Natural killer cell (primary cell): ENCODE results near the gene STRN. TPM values are rescaled to one million over a fixed set of nuclear protein-coding genes. Genes with fewer than 3 reads are reported as not detected.
A peak's percentile ranks its signal among the peaks of the same experiment; 100 is the strongest.
"Not testable (repeated sequence)": the region's sequence is repeated elsewhere in the genome, so short reads cannot be mapped to it uniquely, and the experiment has no call there.

Source experiments
- ATAC-seq, 3 donors: fragments of 150-1000 bp in 2 of 3; fragments of 200-7000 bp in 1 of 3; cut with Tn5 transposase; 1 replicate in 1 of 3; 2 replicates in 2 of 3; pipeline ENCODE4 v1.10.0; 2021; ENCODE audit warnings: mild to moderate bottlenecking in 2 of 3, moderate library complexity in 2 of 3
- DNase-seq, 2 donors: peaks; one replicate each; pipeline versions ENCODE4 v3.0.0 to v3.0.0-alpha.2; 2013 to 2021; ENCODE audit warnings: mixed read lengths in 1 of 2
- H3K27ac ChIP-seq: one replicate; pipeline ENCODE4 v1.5.1; 2013; ENCODE audit warnings: mild to moderate bottlenecking, low read length
- H3K27me3 ChIP-seq: one replicate; pipeline ENCODE4 v1.6.1; 2013; ENCODE audit warnings: low read length; ENCODE audit not compliant: control insufficient read depth, insufficient read depth
- H3K36me3 ChIP-seq: one replicate; pipeline ENCODE4 v1.6.1; 2013; ENCODE audit warnings: low read length; ENCODE audit not compliant: control insufficient read depth, insufficient read depth
- H3K4me1 ChIP-seq: one replicate; pipeline ENCODE4 v1.6.1; 2013; ENCODE audit warnings: low read length; ENCODE audit not compliant: control insufficient read depth, insufficient read depth
- H3K4me3 ChIP-seq: one replicate; pipeline ENCODE4 v1.5.1; 2013; ENCODE audit warnings: low read length
- H3K9me3 ChIP-seq: one replicate; pipeline ENCODE4 v1.6.1; 2013; ENCODE audit warnings: low read length; ENCODE audit not compliant: control insufficient read depth, insufficient read depth
- H3K27ac Mint-ChIP-seq, 2 donors: one replicate each; pipeline ENCODE4 v1.8.0; 2022; ENCODE audit warnings: mild to moderate bottlenecking in 2 of 2, mixed read lengths in 2 of 2, moderate library complexity in 1 of 2
- H3K27me3 Mint-ChIP-seq, 2 donors: one replicate each; pipeline ENCODE4 v1.8.0; 2022; ENCODE audit warnings: low read depth in 2 of 2, mixed read lengths in 2 of 2
- H3K36me3 Mint-ChIP-seq: one replicate; pipeline ENCODE4 v1.8.0; 2022; ENCODE audit warnings: mixed read lengths
- H3K4me1 Mint-ChIP-seq, 2 donors: one replicate each; pipeline ENCODE4 v1.8.0; 2022; ENCODE audit warnings: mixed read lengths in 2 of 2
- H3K4me3 Mint-ChIP-seq: one replicate; pipeline ENCODE4 v1.8.0; 2022; ENCODE audit warnings: mild to moderate bottlenecking, moderate library complexity, mixed read lengths
- H3K9me3 Mint-ChIP-seq, 2 donors: one replicate each; pipeline ENCODE4 v1.8.0; 2022; ENCODE audit warnings: mixed read lengths in 2 of 2
- CTCF ChIP-seq: fragments of 200-600 bp; IDR thresholded peaks from one replicate; pipeline ENCODE4 v1.8.0; 2022; ENCODE audit warnings: antibody characterized with exemption
- whole genome bisulfite sequencing: methylation state at CpG from one replicate; pipeline ENCODE4 v1.1.7; 2013; ENCODE audit warnings: missing lambda C conversion rate; ENCODE audit not compliant: insufficient coverage; 5-methylcytosine and 5-hydroxymethylcytosine counted together
- intact Hi-C: fragments of 100-400 bp; cut with micrococcal nuclease; formaldehyde crosslinking; loops from one replicate; pipeline ENCODE4 v1.14.2; 2022
- total RNA-seq, 4 donors: library from RNA; stranded (reverse); fragments of 120-200 nt in 1 of 4; gene quantifications; one replicate each; pipeline versions ENCODE4 v1.2.3 to v1.2.4, GENCODE V29; 2013 to 2022

STRN gene
- total RNA-seq, 3 donors from 2014 or later (not counting 1 experiment from before 2014, with no cell fraction given), result 43.1 to 49.9 (median 43.4) TPM

GRCh38 chr2:37005118-37005868 lies 39.0 kb upstream of the STRN start:
- peak; percentile 73 to 90 (median 89) for ATAC-seq
- TF ChIP-seq CTCF, result peak; percentile 51
- Mint-ChIP-seq H3K4me3 (peak overlapping the region; percentile 61), H3K27ac (peak overlapping the region; percentile 52 to 60), H3K36me3 (peaks cover 14% of the 10 kb centered on the region), H3K27me3 (no peaks in the 10 kb centered on the region), H3K9me3 (no peaks in the 10 kb centered on the region), H3K4me1 (peaks cover 8 to 15% of the 10 kb centered on the region in 2 donors)
- H3K4me1 ChIP-seq, result no peaks in the 10 kb centered on the region
- H3K4me3 ChIP-seq, result no peak overlapping the region
- H3K9me3 ChIP-seq, result no peaks in the 10 kb centered on the region
- H3K36me3 ChIP-seq, result peaks cover 87% of the 10 kb centered on the region
- DNase-seq, result peak in 1 of 2 donors; percentile 45
- H3K27me3 ChIP-seq, result no peaks in the 10 kb centered on the region
- intact Hi-C loops, result loop anchor here (1.0 kb wide), 2 partner anchors 220 to 225 kb away; no protein-coding TSS in a partner anchor
- 52% methylated on average over 7 of the region's 8 CpGs for WGBS
- no peak overlapping the region for H3K27ac ChIP-seq

- H3K4me3 Mint-ChIP-seq, result no peak overlapping the region
- Histone ChIP-seq H3K27ac (no peak overlapping the region), H3K4me1 (no peaks in the 10 kb centered on the region), H3K36me3 (peaks cover 81% of the 10 kb centered on the region), H3K4me3 (no peak overlapping the region), H3K27me3 (no peaks in the 10 kb centered on the region), H3K9me3 (no peaks in the 10 kb centered on the region)
- H3K27me3 Mint-ChIP-seq, result no peaks in the 10 kb centered on the region
- intact Hi-C loops, result no loop called here
- peaks cover 8 to 15% of the 10 kb centered on the region in 2 donors for H3K4me1 Mint-ChIP-seq
- no peak for ATAC-seq
- no peaks in the 10 kb centered on the region for H3K9me3 Mint-ChIP-seq
- peaks cover 14% of the 10 kb centered on the region for H3K36me3 Mint-ChIP-seq
- 90% methylated on average over 2 of the region's 2 CpGs for WGBS
- TF ChIP-seq CTCF, result no peak
- no peak overlapping the region for H3K27ac Mint-ChIP-seq
- DNase-seq, result no peak
Measured at GRCh38 chr2:37000988-37001556, 34.7 kb upstream of the STRN start.

GRCh38 chr2:37000318-37000717 lies 34.0 kb upstream of the STRN start:
- Mint-ChIP-seq H3K9me3 (no peaks in the 10 kb centered on the region), H3K27ac (no peak overlapping the region), H3K36me3 (peaks cover 14% of the 10 kb centered on the region), H3K27me3 (no peaks in the 10 kb centered on the region), H3K4me3 (no peak overlapping the region), H3K4me1 (peaks cover 7 to 14% of the 10 kb centered on the region in 2 donors)
- Histone ChIP-seq H3K36me3 (peaks cover 77% of the 10 kb centered on the region), H3K4me3 (no peak overlapping the region), H3K4me1 (no peaks in the 10 kb centered on the region), H3K9me3 (no peaks in the 10 kb centered on the region), H3K27ac (no peak overlapping the region), H3K27me3 (no peaks in the 10 kb centered on the region)
- DNase-seq (no peak), ATAC-seq (no peak)
- 96% methylated on average over 6 of the region's 6 CpGs for WGBS
- TF ChIP-seq CTCF, result no peak
- intact Hi-C loops, result no loop called here

- WGBS, result 97% methylated on average over 9 of the region's 9 CpGs
- H3K9me3 ChIP-seq, H3K27me3 Mint-ChIP-seq, H3K4me3 ChIP-seq, H3K4me1 ChIP-seq, H3K27ac ChIP-seq, intact Hi-C loops, H3K4me1 Mint-ChIP-seq, H3K9me3 Mint-ChIP-seq, H3K27ac Mint-ChIP-seq, H3K4me3 Mint-ChIP-seq, DNase-seq, ATAC-seq, H3K27me3 ChIP-seq: not testable (repeated sequence)
- H3K36me3 Mint-ChIP-seq, result peaks cover 14% of the 10 kb centered on the region
- peaks cover 68% of the 10 kb centered on the region for H3K36me3 ChIP-seq
Measured at GRCh38 chr2:36999416-36999815, 33.1 kb upstream of the STRN start.
